Activated naive CD4-positive, alpha-beta T cell treated with anti-CD3 and anti-CD28 coated beads, Interleukin-2, amount 50 U/mL, for 16 hours (primary cell): ENCODE data around the gene HBQ1.
A peak's percentile ranks its signal among the peaks of the same experiment; 100 is the strongest.
"Not testable (repeated sequence)": the region's sequence is repeated elsewhere in the genome, so short reads cannot be mapped to it uniquely, and the experiment has no call there.

Source experiments
- DNase-seq: peaks from one replicate; pipeline ENCODE4 v3.0.0-alpha.2; 2020

HBQ1 gene

GRCh38 chr16:162271-162991 lies 17.8 kb upstream of the HBQ1 start:
- no peak for DNase-seq

- not testable (repeated sequence) for DNase-seq
Measured at GRCh38 chr16:163139-163538, 17.1 kb upstream of the HBQ1 start.

GRCh38 chr16:163696-164095 lies 16.6 kb upstream of the HBQ1 start:
- not testable (repeated sequence) for DNase-seq

- DNase-seq, result not testable (repeated sequence)
Measured at GRCh38 chr16:164134-164823, 16.0 kb upstream of the HBQ1 start.

DNA sequence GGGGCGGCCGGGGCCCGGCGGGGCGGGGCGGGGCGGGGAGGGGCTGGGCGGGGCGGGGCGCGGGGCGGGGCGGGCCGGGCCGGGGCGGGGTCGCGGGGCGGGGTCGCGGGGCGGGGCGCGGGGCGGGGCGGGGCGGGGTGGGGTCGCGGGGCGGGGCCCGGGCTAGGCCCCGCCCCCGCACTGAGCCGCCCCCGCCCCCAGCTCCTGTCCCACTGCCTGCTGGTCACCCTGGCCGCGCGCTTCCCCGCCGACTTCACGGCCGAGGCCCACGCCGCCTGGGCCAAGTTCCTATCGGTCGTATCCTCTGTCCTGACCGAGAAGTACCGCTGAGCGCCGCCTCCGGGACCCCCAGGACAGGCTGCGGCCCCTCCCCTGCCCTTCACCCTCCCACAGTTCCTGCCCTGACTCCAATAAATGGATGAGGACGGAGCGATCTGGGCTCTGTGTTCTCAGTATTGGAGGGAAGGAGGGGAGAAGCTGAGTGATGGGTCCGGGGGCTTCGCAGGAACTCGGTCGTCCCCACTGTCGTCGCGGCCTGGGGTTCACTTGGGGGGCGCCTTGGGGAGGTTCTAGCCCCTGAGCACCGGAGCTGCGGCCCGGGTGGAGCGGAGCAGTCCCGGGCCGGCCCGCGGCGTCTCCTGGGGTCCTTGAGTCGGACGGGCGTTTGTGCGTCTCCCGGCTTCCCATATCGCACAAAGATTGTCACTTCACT lies 15.3 kb upstream of the HBQ1 start:
- no peak for DNase-seq

GRCh38 chr16:165539-166374 lies 14.5 kb upstream of the HBQ1 start, which contains the start of gene HBM:
Gene HBM (plus strand): TSS chr16:165978. CDS start chr16:165998, 20 bp downstream.
- peak; percentile 42 for DNase-seq

DNA sequence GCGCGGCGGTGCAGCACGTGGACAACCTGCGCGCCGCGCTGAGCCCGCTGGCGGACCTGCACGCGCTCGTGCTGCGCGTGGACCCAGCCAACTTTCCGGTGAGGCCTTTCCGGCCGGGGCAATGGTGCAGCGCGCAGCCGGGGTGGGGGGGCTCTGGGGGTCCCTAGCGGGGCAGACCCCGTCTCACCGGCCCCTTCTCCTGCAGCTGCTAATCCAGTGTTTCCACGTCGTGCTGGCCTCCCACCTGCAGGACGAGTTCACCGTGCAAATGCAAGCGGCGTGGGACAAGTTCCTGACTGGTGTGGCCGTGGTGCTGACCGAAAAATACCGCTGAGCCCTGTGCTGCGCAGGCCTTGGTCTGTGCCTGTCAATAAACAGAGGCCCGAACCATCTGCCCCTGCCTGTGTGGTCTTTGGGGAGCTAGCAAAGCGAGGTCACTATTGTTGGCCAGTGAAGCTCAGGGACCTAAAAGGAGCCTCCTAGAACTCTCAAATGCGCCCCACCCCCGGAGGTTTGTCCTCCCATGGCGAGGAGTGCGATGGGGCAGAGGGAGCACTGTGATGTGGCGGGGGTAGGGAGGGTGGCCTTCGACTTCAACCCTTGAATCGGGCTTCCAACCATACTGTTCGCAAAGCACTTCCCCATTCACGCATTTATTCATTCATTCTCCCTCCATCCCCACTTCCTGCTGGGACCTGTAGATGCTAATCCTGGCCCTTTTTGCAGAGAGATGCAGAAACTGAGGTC lies 13.7 kb upstream of the HBQ1 start:
- no peak for DNase-seq

GRCh38 chr16:167122-167690 lies 13.1 kb upstream of the HBQ1 start:
- DNase-seq, result no peak

- no peak for DNase-seq
Measured at GRCh38 chr16:168424-168823, 11.8 kb upstream of the HBQ1 start.

DNA sequence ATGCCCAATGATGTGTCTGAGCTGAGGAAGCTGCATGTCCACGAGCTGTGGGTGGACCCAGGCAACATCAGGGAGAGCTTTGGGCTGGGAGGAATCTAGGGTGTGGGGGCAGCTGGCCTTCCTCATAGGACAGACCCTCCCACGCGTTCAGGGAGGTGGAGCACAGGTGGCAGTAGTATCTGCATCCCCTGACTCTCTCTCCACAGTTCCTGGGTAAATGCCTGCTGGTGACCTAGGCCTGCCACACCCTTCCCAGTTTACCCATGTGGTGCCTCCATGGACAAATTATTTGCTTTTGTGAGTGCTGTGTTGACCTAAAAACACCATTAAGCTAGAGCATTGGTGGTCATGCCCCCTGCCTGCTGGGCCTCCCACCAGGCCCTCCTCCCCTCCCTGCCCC lies 11.2 kb upstream of the HBQ1 start:
- no peak for DNase-seq

DNA sequence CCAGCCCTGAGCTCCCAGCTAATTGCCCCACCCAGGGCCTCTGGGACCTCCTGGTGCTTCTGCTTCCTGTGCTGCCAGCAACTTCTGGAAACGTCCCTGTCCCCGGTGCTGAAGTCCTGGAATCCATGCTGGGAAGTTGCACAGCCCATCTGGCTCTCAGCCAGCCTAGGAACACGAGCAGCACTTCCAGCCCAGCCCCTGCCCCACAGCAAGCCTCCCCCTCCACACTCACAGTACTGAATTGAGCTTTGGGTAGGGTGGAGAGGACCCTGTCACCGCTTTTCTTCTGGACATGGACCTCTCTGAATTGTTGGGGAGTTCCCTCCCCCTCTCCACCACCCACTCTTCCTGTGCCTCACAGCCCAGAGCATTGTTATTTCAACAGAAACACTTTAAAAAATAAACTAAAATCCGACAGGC lies 10.2 kb upstream of the HBQ1 start:
- not testable (repeated sequence) for DNase-seq

GRCh38 chr16:170788-171187 lies 9.5 kb upstream of the HBQ1 start:
- no peak for DNase-seq

- DNase-seq, result not testable (repeated sequence)
Measured at GRCh38 chr16:172374-172941, 7.8 kb upstream of the HBQ1 start, which contains the start of gene HBA2. Gene HBA2 (plus strand): TSS chr16:172876. CDS start chr16:172913, 37 bp downstream.

GRCh38 chr16:173211-173854 lies 6.9 kb upstream of the HBQ1 start:
- DNase-seq, result not testable (repeated sequence)

DNA sequence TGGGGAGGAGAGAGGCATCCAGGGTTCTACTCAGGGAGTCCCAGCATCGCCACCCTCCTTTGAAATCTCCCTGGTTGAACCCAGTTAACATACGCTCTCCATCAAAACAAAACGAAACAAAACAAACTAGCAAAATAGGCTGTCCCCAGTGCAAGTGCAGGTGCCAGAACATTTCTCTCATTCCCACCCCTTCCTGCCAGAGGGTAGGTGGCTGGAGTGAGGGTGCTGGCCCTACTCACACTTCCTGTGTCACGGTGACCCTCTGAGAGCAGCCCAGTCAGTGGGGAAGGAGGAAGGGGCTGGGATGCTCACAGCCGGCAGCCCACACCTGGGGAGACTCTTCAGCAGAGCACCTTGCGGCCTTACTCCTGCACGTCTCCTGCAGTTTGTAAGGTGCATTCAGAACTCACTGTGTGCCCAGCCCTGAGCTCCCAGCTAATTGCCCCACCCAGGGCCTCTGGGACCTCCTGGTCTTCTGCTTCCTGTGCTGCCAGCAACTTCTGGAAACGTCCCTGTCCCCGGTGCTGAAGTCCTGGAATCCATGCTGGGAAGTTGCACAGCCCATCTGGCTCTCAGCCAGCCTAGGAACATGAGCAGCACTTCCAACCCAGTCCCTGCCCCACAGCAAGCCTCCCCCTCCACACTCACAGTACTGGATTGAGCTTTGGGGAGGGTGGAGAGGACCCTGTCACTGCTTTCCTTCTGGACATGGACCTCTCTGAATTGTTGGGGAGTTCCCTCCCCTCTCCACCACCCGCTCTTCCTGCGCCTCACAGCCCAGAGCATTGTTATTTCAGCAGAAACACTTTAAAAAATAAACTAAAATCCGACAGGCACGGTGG lies 6.1 kb upstream of the HBQ1 start:
- not testable (repeated sequence) for DNase-seq

GRCh38 chr16:175011-175949 lies 5.0 kb upstream of the HBQ1 start:
- no peak for DNase-seq

DNA sequence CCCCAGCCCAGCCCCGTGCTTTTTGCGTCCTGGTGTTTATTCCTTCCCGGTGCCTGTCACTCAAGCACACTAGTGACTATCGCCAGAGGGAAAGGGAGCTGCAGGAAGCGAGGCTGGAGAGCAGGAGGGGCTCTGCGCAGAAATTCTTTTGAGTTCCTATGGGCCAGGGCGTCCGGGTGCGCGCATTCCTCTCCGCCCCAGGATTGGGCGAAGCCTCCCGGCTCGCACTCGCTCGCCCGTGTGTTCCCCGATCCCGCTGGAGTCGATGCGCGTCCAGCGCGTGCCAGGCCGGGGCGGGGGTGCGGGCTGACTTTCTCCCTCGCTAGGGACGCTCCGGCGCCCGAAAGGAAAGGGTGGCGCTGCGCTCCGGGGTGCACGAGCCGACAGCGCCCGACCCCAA lies 4.3 kb upstream of the HBQ1 start:
- DNase-seq, result not testable (repeated sequence)
